NCI-H1092 treated with DMSO at 0.1 percent for 48 hours (cell line): Measurements from ENCODE around the gene SCNN1A.

Experiments
- DNase-seq: peaks from one replicate; lab custom pipeline; 2025; lab: John Stamatoyannopoulos, UW

Gene SCNN1A

DNA sequence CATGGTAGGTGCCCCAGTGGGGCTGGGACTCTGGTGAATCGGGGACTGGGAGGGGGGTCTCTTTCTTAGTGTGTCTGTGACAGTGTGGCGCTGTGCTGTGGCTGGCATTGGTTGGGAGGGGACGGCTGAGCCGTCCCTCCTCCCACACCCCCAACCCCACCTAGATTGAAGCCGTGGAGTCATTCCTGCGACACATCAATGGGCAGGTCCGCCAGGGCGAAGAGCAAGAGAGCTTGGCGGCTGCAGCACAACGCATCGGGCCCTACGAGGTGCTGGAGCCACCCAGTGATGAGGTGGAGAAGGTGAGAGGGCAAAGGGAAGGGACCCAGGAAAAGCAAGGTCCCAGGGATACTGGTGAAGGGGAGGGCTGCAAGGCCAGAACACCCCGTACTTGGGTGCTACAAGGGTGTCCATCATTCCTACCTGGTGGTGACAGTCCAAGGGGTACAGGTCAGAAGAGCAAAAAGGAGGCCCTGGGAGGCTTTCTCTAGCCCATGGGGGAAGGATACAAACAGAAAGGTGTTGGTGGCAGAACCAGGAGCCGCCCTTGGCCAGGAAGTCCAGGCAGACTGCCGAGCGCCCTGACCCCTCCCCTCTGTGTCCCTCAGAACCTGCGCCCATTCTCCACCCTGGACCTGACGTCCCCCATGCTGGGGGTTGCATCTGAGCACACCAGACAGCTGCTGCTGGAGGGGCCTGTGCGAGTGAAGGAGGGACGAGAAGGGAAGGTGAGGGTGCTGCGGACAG is 57.5 kb downstream of the SCNN1A start:
- DNase-seq, result no peak

DNA sequence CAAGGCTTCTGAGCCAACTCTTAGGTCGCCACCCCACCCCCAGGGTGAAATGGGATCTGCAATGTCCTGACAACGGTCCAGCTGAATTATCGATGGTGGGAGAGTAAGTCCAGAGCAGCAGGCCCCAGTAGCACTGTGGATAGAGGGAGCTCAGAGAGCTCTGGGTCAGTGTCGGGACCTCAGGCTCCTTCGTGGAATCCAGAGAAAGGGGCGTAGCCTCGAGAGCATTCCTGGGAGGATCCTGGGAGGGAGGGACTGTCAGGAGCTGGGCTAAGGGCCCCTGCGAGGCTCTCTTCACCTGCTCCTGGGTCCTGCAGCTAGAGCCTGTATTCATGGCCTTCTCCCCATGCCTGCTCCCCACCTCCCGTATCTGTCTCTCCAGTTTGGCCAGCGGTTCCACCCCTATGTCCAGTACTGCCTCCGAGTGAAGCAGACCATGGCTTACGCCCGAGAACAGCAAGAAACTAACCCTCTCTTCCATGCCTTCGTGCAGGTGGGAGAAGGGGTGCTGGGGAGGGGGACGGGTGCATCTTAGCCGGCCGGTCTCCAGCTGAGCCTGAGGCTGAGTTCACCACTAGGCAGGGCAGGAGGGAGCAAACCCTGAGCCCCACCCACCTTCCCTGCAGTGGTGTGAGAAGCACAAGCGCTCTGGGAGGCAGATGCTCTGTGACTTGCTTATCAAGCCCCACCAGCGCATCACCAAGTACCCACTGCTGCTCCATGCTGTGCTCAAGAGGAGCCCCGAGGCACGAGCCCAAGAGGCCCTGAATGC is 58.3 kb downstream of the SCNN1A start:
- DNase-seq, result no peak

DNA sequence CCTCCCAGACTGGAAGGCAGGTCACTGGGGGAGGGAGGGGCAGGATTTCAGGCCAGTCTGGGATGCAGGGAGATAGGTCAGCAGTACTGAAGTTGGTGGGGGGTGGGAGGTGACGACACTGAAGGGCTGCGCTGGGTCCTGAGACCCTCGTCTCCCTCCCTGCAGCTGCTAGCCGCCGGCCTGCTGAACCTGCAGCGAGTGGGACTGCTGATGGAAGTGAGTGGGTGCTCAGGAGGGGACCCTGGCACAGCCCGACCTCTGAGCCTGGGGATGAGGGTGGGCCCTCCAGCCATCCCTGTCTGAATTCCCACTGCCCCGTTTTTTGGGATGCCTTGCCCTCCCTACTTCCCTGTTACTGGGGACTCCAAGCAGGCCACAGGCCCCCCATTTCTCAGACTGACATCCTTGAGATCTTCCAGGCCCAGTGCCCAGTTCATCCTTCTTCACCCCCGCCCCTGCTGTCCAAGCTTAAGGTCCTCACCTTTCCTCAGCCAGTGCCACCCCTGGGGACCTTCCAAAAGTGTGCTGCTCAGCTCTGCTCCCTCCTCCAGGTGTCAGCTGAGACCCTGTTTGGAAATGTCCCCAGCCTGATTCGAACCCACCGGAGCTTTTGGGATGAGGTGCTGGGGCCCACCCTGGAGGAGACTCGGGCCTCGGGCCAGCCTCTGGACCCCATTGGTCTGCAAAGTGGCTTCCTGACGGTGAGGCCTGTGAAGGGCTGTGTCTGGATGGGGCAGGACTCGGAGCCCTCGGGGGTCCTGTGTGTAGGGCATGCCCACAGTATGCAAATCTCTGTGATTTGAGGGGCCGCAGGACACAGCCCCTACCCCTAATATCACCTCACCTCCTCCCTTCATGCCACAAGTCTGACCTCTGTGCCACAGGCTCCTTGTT is 59.4 kb downstream of the SCNN1A start:
- DNase-seq, result no peak

DNA sequence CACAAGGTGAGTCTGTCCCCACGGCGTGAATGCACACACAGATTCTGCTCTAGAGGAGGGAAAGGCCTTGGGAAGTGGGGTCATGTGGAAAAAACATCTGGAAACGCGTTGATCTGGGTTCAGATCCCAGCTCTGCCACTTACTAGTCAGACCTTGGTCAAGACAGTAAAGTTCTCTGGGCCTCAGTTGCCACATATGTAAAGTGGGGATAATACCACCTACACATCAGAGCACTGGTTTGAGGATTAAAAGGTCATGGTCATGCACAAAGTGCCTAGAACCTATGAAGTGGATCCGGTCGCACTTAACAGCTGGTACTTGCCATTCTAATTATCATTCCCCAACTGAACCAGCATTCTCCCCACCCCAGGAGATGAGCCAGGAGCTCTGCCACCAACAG is 60.2 kb downstream of the SCNN1A start:
- no peak for DNase-seq

DNA sequence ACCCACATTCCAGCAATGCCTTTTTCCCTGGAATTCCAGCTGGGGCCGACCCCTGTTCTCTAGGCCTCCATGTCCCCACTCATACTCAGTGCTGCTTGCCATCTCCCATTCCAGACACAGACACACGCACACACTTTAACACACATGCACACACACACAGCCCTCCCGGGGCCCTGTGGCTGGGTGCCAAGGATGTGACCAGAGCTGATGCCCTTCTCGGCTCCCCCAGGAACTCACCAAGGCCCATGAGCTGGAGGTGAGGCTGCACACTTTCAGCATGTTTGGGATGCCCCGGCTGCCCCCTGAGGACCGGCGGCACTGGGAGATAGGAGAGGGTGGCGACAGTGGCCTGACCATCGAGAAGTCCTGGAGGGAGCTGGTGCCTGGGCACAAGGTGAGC is 60.6 kb downstream of the SCNN1A start:
- DNase-seq, result no peak

DNA sequence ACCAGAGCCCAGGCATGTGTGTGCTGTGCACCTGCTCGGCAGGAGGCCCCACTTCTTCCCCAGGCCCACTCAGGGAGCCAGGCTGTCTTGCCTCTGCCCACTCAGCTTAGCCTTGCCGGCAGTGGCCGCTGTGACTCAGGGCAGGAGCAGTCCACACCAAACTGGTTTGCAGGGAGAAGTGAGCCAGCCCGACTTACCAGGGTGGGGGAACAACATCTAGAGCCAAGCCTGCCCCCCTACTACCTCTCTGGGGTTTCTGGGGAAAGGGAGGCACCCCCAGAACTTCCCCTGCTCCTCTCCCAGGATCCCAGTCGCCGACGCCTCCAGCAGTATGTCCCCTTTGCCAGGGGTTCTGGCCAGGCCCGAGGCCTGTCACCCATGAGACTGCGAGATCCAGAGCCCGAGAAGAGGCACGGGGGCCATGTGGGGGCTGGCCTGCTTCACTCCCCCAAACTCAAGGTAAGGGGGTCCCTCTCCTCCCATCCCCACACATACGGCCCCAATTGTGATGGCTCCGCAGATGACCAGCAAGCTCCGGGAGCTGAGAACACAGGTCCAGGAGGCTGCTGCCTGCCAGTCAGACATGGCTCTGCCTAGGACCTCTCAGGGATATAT is 61.9 kb downstream of the SCNN1A start:
- no peak for DNase-seq

DNA sequence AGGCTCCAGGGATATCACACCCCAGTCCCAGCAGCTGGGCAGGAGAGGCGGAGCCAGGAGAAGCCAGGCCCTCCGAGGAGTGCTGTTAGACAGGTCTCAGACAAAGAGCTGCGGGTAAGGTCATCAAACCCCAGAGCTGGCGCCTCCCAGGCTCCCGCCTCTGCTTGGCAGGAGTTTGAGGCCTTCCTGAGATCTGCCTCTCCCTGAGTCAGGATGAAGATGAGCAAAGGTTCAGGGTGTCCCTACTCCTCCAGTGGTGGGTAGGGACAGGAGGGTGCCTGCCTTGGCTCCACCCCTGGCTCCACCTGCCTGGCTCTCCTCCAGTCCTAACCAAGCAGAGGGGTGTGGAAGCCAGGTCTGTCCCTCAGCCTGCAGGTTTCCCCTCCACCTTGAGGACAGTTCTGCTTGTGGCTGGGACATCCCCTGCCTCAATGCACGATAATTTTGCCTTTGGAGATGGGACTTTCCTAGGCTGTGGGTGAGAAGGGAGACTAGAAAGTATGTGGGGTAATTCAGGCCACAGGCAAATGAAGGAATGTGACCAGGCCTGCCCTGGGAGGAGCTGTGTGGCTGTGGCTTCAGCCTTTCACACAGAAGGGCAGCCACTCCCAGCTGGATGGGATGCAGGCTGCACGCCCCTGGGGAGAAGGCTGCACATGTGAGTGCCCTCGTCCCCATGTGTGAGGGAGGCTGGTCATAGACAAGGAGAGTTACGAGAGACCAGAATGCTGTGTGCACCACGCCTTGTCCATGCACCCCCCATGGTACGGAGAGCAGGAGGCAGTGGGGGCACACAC is 62.6 kb downstream of the SCNN1A start:
- no peak for DNase-seq

DNA sequence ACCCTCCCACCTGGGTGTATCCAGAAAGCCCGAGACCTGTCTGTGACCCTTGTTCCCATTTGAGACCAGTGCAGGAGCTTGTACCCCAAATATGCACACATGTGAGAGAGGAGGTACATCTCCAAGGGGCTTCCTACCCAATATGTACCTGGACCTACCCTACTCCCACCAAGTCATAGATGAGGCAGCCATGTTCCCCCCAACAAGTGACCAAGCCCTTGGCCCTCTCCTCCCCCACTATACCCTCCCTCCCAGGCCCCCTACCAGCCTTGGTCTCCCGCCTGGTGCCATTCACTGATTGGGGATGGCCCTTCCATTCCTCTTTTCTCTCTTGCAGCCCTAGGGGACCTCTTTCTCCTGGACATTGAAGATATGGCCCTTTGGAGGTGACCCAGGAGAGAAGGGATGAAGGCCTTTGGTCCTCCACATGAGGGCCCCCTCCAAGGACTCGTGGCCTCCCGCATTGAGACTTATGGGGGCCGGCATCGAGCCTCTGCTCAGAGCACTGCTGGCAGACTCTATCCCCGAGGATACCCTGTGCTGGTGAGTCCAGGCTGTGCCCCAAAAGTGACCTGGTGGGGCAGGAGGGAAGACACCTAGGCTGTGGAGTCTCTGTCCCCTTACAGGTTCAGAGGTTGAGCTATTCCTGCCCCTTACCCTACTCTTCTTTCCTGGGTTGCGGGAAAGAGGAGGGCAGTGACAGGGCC is 63.4 kb downstream of the SCNN1A start:
- DNase-seq, result no peak

DNA sequence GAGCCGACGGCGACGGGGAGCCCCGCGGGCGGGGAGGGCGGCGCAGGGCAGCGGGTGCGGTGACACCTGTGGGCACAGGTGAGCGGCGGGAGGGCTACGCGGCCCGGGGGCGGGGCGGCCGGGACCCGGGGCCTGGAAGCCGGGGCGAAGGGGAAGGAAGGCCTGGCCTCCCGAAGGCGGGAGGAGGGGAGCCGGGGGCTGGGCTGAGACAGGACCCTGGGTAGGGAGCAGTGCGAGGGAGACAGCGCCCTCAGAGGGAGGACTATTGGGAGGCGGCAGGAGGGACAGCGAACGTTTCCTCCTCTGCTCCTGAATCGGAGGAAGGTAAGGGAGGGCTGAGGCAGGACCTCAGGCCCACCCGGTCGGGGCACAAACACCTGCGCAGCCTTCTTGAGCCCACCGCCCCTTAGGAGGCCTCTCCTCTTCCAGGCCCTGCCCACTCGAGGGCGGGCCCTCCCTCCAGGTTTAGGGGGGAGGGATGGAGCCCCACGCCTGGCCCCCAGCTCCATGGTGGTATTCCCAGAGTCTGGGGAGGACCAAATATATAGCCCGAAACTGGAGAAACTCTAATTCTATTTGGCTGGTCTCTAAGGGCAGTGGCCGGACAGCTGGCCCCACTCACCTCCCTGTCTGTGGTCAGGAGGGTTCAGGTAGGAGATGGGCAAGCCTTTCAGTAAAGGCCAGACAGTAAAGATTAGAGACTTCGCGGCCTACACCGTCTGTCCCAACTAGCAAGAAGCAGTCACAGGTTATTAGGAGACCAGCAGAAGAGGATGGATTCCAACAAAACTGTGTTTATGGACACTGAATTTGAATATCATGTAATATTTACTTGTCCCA is 64.4 kb downstream of the SCNN1A start:
- no peak for DNase-seq

DNA sequence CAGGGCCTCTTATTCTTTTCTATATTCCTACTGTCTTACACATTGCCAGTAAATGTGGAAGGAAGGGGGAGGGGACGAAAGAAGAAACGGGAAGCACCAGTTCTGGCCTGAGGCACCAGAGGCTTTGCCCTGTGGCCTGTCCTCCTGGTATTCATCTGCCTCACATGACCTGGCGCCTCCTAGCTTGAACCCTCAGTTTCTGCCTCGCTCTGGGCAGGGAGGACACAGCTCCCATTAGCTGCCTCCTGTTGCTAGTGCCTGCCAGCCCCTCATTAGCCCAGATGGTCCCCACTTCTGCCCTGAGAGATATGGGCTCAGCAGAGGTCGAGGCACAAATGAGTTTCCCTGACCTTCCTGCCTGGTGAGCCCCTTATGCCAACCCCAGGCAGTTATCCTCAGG is 67.8 kb downstream of the SCNN1A start:
- DNase-seq, result no peak

DNA sequence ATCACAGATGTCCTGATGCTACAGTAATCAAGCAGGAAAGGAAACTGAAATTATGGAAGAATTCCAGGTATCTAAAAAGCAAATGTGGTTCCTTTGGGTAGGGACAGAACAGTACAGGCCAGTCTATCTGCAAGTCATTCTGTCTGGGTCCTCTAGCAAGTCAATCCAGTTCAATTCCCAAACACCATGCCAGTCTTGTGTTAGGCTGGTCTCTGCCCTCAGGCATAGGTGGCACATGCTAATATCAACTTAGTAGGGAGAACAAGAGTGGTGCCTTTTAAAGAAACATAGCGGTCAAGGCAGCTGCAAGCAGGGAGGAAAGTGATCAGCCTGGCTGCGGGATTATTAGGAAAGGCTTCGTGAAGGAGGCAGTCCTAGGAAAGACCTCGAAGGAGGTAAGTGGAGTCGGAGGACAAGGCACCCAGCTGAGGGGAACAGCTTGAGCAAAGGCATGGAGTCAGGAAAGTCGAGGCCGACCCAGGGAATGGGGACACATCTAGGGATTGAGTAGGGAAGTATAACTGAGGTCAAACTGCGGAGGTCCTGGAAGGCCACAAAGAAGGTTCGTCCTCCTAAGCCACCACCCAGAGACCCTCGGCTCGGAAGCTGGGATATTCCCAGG is 68.7 kb downstream of the SCNN1A start:
- no peak for DNase-seq

DNA sequence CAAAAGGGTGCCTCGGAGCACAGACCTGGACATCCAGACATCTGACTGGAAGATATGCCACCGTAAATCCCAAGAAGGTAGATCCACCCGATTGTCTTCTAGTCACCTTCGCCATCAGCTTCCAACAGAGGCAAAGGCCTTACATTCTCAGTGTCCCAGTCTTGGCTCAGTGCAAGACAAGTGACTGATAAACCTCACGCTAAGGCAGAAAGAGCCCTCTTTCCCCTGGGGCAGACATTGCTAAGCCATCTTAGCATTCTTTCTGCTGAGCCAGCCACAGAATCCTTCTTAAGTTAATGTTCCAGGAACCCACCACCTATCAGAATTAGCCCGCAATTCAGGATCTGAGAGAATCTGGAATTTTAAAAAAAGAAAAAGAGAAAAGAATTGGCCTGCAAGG is 69.2 kb downstream of the SCNN1A start:
- DNase-seq, result no peak

DNA sequence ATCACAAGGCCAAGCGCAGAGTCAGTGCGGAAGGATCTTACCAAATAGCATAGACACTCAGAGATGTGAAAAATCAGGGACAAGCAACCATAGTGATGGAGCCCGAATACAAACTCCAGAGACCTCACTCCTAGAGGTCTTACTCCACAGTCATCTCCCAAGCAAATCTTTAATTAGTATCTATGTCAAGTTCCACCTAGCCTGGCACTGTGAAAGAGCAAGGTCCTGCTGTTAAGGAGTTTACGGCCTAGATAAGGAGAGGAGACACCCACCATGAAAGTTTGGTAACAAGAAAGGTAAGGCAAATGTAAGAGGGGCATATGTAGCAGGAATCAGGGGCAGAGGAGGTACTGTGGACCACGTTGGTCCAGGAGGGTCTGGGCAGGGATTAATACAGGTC is 72.3 kb downstream of the SCNN1A start:
- no peak for DNase-seq

DNA sequence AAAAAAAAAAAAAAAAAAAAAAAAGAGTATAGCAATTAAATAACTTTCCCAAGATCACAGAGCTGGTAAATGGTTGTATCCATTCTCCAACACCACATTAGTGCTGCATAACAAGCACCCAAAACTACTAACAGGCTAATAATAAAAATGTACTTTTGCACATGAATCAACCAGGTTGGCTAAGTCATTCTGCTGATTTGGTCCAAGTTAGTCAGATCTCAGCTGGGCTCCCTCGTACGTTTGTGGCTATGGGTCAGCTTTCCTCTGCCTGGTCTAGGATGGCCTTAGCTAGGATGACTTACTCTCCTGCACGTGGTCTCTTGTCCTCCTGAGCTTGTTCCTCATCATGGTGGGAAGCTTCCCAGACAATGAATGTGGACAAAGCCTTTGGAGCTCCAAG is 72.7 kb downstream of the SCNN1A start:
- no peak for DNase-seq

DNA sequence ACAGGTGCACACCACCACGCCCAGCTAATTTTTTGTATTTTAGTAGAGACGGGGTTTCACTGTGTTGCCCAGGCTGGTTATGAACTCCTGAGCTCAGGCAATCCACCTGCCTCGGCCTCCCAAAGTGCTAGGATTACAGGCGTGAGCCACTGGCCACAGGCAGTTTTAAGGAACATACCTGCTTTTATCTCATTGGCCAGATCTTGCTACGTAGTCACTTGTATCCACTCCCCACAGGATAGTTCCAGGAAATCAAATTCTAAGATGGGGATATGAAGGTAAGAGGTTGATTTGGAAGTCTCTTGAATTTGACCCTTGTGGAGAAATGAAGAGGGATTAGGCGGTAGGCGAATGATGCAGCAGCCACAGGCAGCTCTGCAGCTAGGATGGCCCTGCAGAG is 73.6 kb downstream of the SCNN1A start:
- no peak for DNase-seq

DNA sequence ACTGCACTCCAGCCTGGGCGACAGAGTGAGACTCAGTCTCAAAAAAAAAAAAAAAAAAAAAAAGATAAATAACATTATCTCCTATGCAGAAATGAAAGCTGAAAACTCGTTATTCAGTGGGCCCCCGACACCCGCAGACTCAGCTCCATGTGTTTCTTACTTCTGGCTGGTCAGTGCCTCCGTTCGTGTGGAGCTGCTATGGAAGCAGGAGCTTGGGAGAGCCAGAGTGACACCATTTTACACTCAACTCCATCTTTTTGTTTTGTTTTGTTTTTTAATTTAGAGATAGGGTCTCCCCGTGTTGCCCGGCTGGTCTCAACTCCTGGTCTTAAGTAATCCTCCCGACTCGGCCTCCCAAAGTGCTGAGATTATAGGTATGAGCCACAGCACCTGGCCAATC is 78.2 kb downstream of the SCNN1A start:
- no peak for DNase-seq
